MM.1S (cell line): ENCODE results near the gene L3MBTL4.

ENCODE experiments used
- DNase-seq: peaks from one replicate; pipeline ENCODE4 v3.0.0-alpha.2; 2015
- H2AFZ ChIP-seq: fragments of 300-600 bp; sonication (generic); 2 replicates; pipeline ENCODE4 v1.6.0; 2016; ENCODE audit warnings: antibody characterized with exemption, low read length
- H3F3A ChIP-seq: fragments of 300-600 bp; sonication (generic); 2 replicates; pipeline ENCODE4 v1.6.1; 2016; ENCODE audit warnings: mild to moderate bottlenecking, antibody characterized with exemption, low read length, moderate library complexity, mixed read lengths; ENCODE audit not compliant: insufficient read depth
- H3K27ac ChIP-seq: fragments of 300-600 bp; sonication (generic); 2 replicates; pipeline ENCODE4 v1.5.1; 2016; ENCODE audit warnings: mild to moderate bottlenecking, low read length
- H3K27me3 ChIP-seq: fragments of 300-600 bp; sonication (generic); replicated peaks from 2 replicates; pipeline ENCODE4 v1.6.0; 2016; ENCODE audit warnings: low read length; ENCODE audit not compliant: insufficient read depth
- H3K36me3 ChIP-seq: fragments of 300-600 bp; sonication (generic); replicated peaks from 2 replicates; pipeline ENCODE4 v1.6.1; 2016; ENCODE audit warnings: mild to moderate bottlenecking, low read length, mixed read lengths; ENCODE audit not compliant: insufficient read depth
- H3K4me1 ChIP-seq: fragments of 300-600 bp; sonication (generic); 2 replicates; pipeline ENCODE4 v1.6.1; 2016; ENCODE audit warnings: low read length, mixed read lengths
- H3K4me2 ChIP-seq: fragments of 300-600 bp; sonication (generic); 2 replicates; pipeline ENCODE4 v1.6.0; 2016; ENCODE audit warnings: low read depth, low read length
- H3K4me3 ChIP-seq: fragments of 300-600 bp; sonication (generic); 2 replicates; pipeline ENCODE4 v1.5.1; 2016; ENCODE audit warnings: low read length, mixed read lengths
- H3K79me2 ChIP-seq: fragments of 300-600 bp; sonication (generic); 2 replicates; pipeline ENCODE4 v1.6.1; 2016; ENCODE audit warnings: mixed run types, low read length, mixed read lengths
- H3K9ac ChIP-seq: fragments of 300-600 bp; sonication (generic); 2 replicates; pipeline ENCODE4 v1.6.1; 2016; ENCODE audit warnings: low read length, mixed read lengths
- H3K9me2 ChIP-seq: fragments of 300-600 bp; sonication (generic); replicated peaks from 2 replicates; pipeline ENCODE4 v1.6.1; 2016; ENCODE audit warnings: mild to moderate bottlenecking, low read length, mixed read lengths; ENCODE audit not compliant: insufficient read depth
- H3K9me3 ChIP-seq: fragments of 300-600 bp; sonication (generic); replicated peaks from 2 replicates; pipeline ENCODE4 v1.6.1; 2016; ENCODE audit warnings: mild to moderate bottlenecking, low read length, mixed read lengths; ENCODE audit not compliant: insufficient read depth
- H4K20me1 ChIP-seq: fragments of 300-600 bp; sonication (generic); 2 replicates; pipeline ENCODE4 v1.6.1; 2016; ENCODE audit warnings: mild to moderate bottlenecking, low read length, moderate library complexity, mixed read lengths; ENCODE audit not compliant: insufficient read depth
- EZH2 ChIP-seq: fragments of 300-600 bp; sonication (generic); optimal IDR thresholded peaks from 2 replicates; pipeline ENCODE3; 2017; ENCODE audit warnings: low read depth, mild to moderate bottlenecking, antibody characterized with exemption, low read length, mixed read lengths
- EZH2phosphoT487 ChIP-seq: fragments of 300-600 bp; sonication (generic); IDR thresholded peaks from 2 replicates; pipeline ENCODE4 v1.6.1; 2018; ENCODE audit warnings: antibody characterized with exemption, low read length
- TF ChIP-seq, protein P1 (sequence below): fragments of 300-600 bp; sonication (generic); IDR thresholded peaks from 2 replicates; pipeline ENCODE4 v1.5.1; 2016; ENCODE audit warnings: antibody characterized with exemption, low read length, mixed read lengths

The L3MBTL4 gene

DNA sequence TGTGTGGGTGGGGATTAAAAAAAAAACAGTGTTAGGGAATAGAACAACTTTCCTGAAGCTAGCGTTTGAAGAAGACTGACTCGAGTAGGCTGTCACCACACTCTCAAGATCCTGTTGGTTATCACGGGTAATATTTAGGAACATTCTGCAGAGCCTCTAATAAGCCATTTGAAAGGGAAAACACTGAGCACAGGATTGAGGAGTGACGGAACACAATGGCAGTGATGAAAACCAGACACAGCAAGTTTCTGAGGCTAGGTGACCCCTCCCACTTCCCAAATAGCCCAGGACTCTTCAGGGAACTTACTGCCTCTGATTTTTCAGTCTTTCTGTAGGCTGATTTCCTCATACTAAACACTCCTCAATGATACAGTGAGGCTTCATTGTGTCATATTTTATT, 431.2 kb downstream of the L3MBTL4 start:
- TF ChIP-seq EZH2phosphoT487, result no peak
- TF ChIP-seq EZH2, result no peak
- TF ChIP-seq, protein P1, sequence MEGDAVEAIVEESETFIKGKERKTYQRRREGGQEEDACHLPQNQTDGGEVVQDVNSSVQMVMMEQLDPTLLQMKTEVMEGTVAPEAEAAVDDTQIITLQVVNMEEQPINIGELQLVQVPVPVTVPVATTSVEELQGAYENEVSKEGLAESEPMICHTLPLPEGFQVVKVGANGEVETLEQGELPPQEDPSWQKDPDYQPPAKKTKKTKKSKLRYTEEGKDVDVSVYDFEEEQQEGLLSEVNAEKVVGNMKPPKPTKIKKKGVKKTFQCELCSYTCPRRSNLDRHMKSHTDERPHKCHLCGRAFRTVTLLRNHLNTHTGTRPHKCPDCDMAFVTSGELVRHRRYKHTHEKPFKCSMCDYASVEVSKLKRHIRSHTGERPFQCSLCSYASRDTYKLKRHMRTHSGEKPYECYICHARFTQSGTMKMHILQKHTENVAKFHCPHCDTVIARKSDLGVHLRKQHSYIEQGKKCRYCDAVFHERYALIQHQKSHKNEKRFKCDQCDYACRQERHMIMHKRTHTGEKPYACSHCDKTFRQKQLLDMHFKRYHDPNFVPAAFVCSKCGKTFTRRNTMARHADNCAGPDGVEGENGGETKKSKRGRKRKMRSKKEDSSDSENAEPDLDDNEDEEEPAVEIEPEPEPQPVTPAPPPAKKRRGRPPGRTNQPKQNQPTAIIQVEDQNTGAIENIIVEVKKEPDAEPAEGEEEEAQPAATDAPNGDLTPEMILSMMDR, result no peak

GRCh38 chr18:5982332-5982731, 432.4 kb downstream of the L3MBTL4 start:
- peak overlapping the region; percentile 5; the same call in 1 of the 2 replicates for H3K4me2 ChIP-seq
- DNase-seq, result peak; percentile 41
- no peaks in the 10 kb centered on the region for H3K9me2 ChIP-seq
- no peak for TF ChIP-seq EZH2
- TF ChIP-seq EZH2phosphoT487, result no peak
- TF ChIP-seq, protein P1, result no peak
- no peak overlapping the region for H3K4me3 ChIP-seq
- H3K9ac ChIP-seq, result no peak overlapping the region
- H3K27me3 ChIP-seq, result no peaks in the 10 kb centered on the region
- no peak overlapping the region for H2AFZ ChIP-seq
- peaks cover 14% of the 10 kb centered on the region for H3F3A ChIP-seq
- no peaks in the 10 kb centered on the region for H4K20me1 ChIP-seq
- H3K4me1 ChIP-seq, result peaks cover 44% of the 10 kb centered on the region
- H3K36me3 ChIP-seq, result no peaks in the 10 kb centered on the region
- H3K9me3 ChIP-seq, result no peaks in the 10 kb centered on the region
- H3K27ac ChIP-seq, result peak overlapping the region; percentile 46; the same call in 1 of the 2 replicates
- H3K79me2 ChIP-seq, result no peaks in the 10 kb centered on the region

More for the DNA sequence above, 431.2 kb downstream of the L3MBTL4 start:
- H3K4me2 ChIP-seq, result no peak overlapping the region
- no peaks in the 10 kb centered on the region for H3K27me3 ChIP-seq
- no peak overlapping the region for H2AFZ ChIP-seq
- no peak overlapping the region for H3K27ac ChIP-seq
- peaks cover 14% of the 10 kb centered on the region for H3F3A ChIP-seq
- H3K9ac ChIP-seq, result no peak overlapping the region
- no peaks in the 10 kb centered on the region for H3K79me2 ChIP-seq
- H3K9me3 ChIP-seq, result no peaks in the 10 kb centered on the region
- no peaks in the 10 kb centered on the region for H4K20me1 ChIP-seq
- no peaks in the 10 kb centered on the region for H3K36me3 ChIP-seq
- no peak overlapping the region for H3K4me3 ChIP-seq
- H3K9me2 ChIP-seq, result no peaks in the 10 kb centered on the region
- peaks cover 41% of the 10 kb centered on the region for H3K4me1 ChIP-seq
- DNase-seq, result no peak

- H3K27ac ChIP-seq, result peak overlapping the region; percentile 61; the same call in 1 of the 2 replicates
- peaks cover 14% of the 10 kb centered on the region for H3F3A ChIP-seq
- H3K4me3 ChIP-seq, result no peak overlapping the region
- no peaks in the 10 kb centered on the region for H3K36me3 ChIP-seq
- no peaks in the 10 kb centered on the region for H4K20me1 ChIP-seq
- no peaks in the 10 kb centered on the region for H3K9me2 ChIP-seq
- H3K9me3 ChIP-seq, result no peaks in the 10 kb centered on the region
- H3K9ac ChIP-seq, result no peak overlapping the region
- no peak overlapping the region; the same call in 1 of the 2 replicates for H3K4me2 ChIP-seq
- no peaks in the 10 kb centered on the region for H3K79me2 ChIP-seq
- DNase-seq, result no peak
- no peak overlapping the region for H2AFZ ChIP-seq
- TF ChIP-seq EZH2, result no peak
- TF ChIP-seq EZH2phosphoT487, result no peak
- TF ChIP-seq, protein P1, result no peak
- no peaks in the 10 kb centered on the region for H3K27me3 ChIP-seq
- peaks cover 51% of the 10 kb centered on the region for H3K4me1 ChIP-seq
Observed at GRCh38 chr18:5980721-5981120, 434.0 kb downstream of the L3MBTL4 start.
